Measurements from ENCODE around the gene SLC25A21.

DNA sequence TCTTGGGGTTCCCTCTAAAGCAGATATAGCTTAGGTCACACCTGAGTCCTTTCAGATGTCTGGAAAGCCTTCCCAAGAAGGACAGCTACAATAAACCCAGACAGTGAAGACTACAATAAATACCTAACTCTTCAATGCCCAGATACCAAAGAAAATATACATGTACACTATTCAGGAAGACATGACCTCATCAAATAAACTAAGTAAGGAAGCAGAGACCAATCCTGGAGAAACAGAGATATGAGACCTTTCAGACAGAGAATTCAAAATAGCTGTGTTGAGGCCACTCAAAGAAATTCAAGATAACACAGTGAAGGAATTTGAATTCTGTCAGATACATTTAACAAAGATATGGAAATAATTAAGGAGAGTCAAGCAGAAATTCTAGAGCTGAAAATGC lies 40.6 kb upstream of the SLC25A21 start:
- no peak for TF ChIP-seq CTCF (IDR thresholded peaks at IDR 0.05)
- no peak for TF ChIP-seq POLR2A (IDR thresholded peaks at IDR 0.05)

Measured in lower leg skin (tissue), 3 donors.